Astrocyte (in vitro differentiated cells and primary cell): ENCODE data around the gene CASR.

Experiments
- CTCF ChIP-seq: IDR thresholded peaks from 2 replicates; pipeline ENCODE4 v1.5.1; 2011; ENCODE audit warnings: low read depth, mild to moderate bottlenecking, inconsistent platforms, low read length, moderate library complexity; ENCODE audit not compliant: insufficient read depth
- EZH2 ChIP-seq: IDR thresholded peaks from 2 replicates; pipeline ENCODE4 v1.6.1; 2012; ENCODE audit warnings: mild to moderate bottlenecking, low read length, inconsistent platforms; ENCODE audit not compliant: insufficient read depth

GRCh38 chr3:122184591-122184929 lies 1.1 kb downstream of the CASR start:
- no peak for TF ChIP-seq CTCF
- no peak for TF ChIP-seq EZH2
